Activated CD8-positive, alpha-beta memory T cell treated with anti-CD3 and anti-CD28 coated beads for 1 hour (primary cell): ENCODE data around the gene LRPAP1.

ENCODE experiments used
- DNase-seq, 2 donors: peaks; one replicate each; pipeline ENCODE4 v3.0.0-alpha.2; 2020; ENCODE audit warnings: low read depth in 1 of 2; ENCODE audit errors: extremely low read depth in 1 of 2

LRPAP1 gene

GRCh38 chr4:3532751-3533422 lies 665 bp upstream of the LRPAP1 start:
- DNase-seq: no peak

- no peak for DNase-seq
Observed at GRCh38 chr4:3531318-3531878, 824 bp downstream of the LRPAP1 start.

GRCh38 chr4:3530663-3531254 lies 1.5 kb downstream of the LRPAP1 start:
- DNase-seq: no peak

GRCh38 chr4:3530051-3530450 lies 2.2 kb downstream of the LRPAP1 start:
- DNase-seq: no peak

- no peak for DNase-seq
Observed at GRCh38 chr4:3529363-3529762, 2.9 kb downstream of the LRPAP1 start.

GRCh38 chr4:3527914-3528876 lies 4.0 kb downstream of the LRPAP1 start:
- no peak for DNase-seq

GRCh38 chr4:3527101-3527913 lies 4.9 kb downstream of the LRPAP1 start:
- DNase-seq: no peak

- DNase-seq: no peak
Observed at GRCh38 chr4:3526456-3526855, 5.8 kb downstream of the LRPAP1 start.

GRCh38 chr4:3525532-3526430 lies 6.4 kb downstream of the LRPAP1 start:
- DNase-seq: no peak

GRCh38 chr4:3524920-3525319 lies 7.3 kb downstream of the LRPAP1 start:
- no peak for DNase-seq

- no peak for DNase-seq
Observed at GRCh38 chr4:3524349-3524748, 7.9 kb downstream of the LRPAP1 start.

- no peak for DNase-seq
Observed at GRCh38 chr4:3523628-3524221, 8.5 kb downstream of the LRPAP1 start.

- DNase-seq: no peak
Observed at GRCh38 chr4:3523146-3523627, 9.0 kb downstream of the LRPAP1 start.

GRCh38 chr4:3522651-3523050 lies 9.6 kb downstream of the LRPAP1 start:
- no peak for DNase-seq

GRCh38 chr4:3522326-3522640 lies 9.9 kb downstream of the LRPAP1 start:
- DNase-seq: no peak

- no peak for DNase-seq
Observed at GRCh38 chr4:3521621-3522325, 10.4 kb downstream of the LRPAP1 start.

GRCh38 chr4:3520796-3521600 lies 11.2 kb downstream of the LRPAP1 start:
- no peak for DNase-seq

- DNase-seq: no peak
Observed at GRCh38 chr4:3520276-3520675, 11.9 kb downstream of the LRPAP1 start.
